ENCODE results near the gene ZBTB39. TPM values are rescaled to one million over a fixed set of nuclear protein-coding genes. Genes with fewer than 3 reads are reported as not detected.
A peak's percentile ranks its signal among the peaks of the same experiment; 100 is the strongest.
"Not testable (repeated sequence)": the region's sequence is repeated elsewhere in the genome, so short reads cannot be mapped to it uniquely, and the experiment has no call there.

ZBTB39 gene
- total RNA-seq, 2 donors from 2014 or later, result 5.1 to 6.1 TPM

GRCh38 chr12:56995201-56995929 is 11.0 kb downstream of the ZBTB39 start:
- DNase-seq (ENCODE audit: low spot score in 2 of 2) (no peak), ATAC-seq (no peak)
- H3K27ac Mint-ChIP-seq, result peak overlapping the region in 1 of 2 donors; percentile 8
- H3K9me3 Mint-ChIP-seq, result no peaks in the 10 kb centered on the region
- H3K36me3 Mint-ChIP-seq, result peaks cover 5 to 18% of the 10 kb centered on the region in 2 donors

- no peak for ATAC-seq
- H3K36me3 Mint-ChIP-seq, result peaks cover 5 to 18% of the 10 kb centered on the region in 2 donors
- peak overlapping the region in 1 of 2 donors; percentile 26 for H3K27ac Mint-ChIP-seq
- no peaks in the 10 kb centered on the region for H3K9me3 Mint-ChIP-seq
- DNase-seq (ENCODE audit: low spot score in 2 of 2), result no peak
Observed at GRCh38 chr12:56994231-56994746, 12.1 kb downstream of the ZBTB39 start.

GRCh38 chr12:56993346-56993745 is 13.0 kb downstream of the ZBTB39 start:
- DNase-seq (ENCODE audit: low spot score in 2 of 2) (no peak), ATAC-seq (no peak)
- H3K27ac Mint-ChIP-seq, result peak overlapping the region in 1 of 2 donors; percentile 53
- H3K36me3 Mint-ChIP-seq, result peaks cover 5 to 10% of the 10 kb centered on the region in 2 donors
- H3K9me3 Mint-ChIP-seq, result no peaks in the 10 kb centered on the region

GRCh38 chr12:56991319-56992246 is 14.8 kb downstream of the ZBTB39 start:
- Mint-ChIP-seq H3K27ac (peak overlapping the region; percentile 18 to 75), H3K36me3 (no peaks in the 10 kb centered on the region), H3K9me3 (no peaks in the 10 kb centered on the region)
- ATAC-seq, result no peak
- DNase-seq (ENCODE audit: low spot score in 2 of 2), result no peak

- Mint-ChIP-seq H3K27ac (peak overlapping the region in 1 of 2 donors; percentile 18), H3K9me3 (no peaks in the 10 kb centered on the region), H3K36me3 (no peaks in the 10 kb centered on the region)
- ATAC-seq (peak in 1 of 2 donors; percentile 64), DNase-seq (ENCODE audit: low spot score in 2 of 2) (no peak)
Observed at GRCh38 chr12:56990648-56991318, 15.6 kb downstream of the ZBTB39 start.

GRCh38 chr12:56989861-56990610 is 16.3 kb downstream of the ZBTB39 start:
- no peaks in the 10 kb centered on the region for H3K9me3 Mint-ChIP-seq

GRCh38 chr12:56988207-56988739 is 18.1 kb downstream of the ZBTB39 start:
- ATAC-seq (no peak), DNase-seq (ENCODE audit: low spot score in 2 of 2) (no peak)
- peak overlapping the region in 1 of 2 donors; percentile 8 for H3K27ac Mint-ChIP-seq
- H3K9me3 Mint-ChIP-seq, result no peaks in the 10 kb centered on the region
- H3K36me3 Mint-ChIP-seq, result no peaks in the 10 kb centered on the region

More at GRCh38 chr12:56989861-56990610, 16.3 kb downstream of the ZBTB39 start:
- ATAC-seq (no peak), DNase-seq (ENCODE audit: low spot score in 2 of 2) (no peak)
- no peaks in the 10 kb centered on the region for H3K36me3 Mint-ChIP-seq
- no peak overlapping the region for H3K27ac Mint-ChIP-seq

- Mint-ChIP-seq H3K27ac (no peak overlapping the region), H3K9me3 (no peaks in the 10 kb centered on the region), H3K36me3 (no peaks in the 10 kb centered on the region)
- DNase-seq (ENCODE audit: low spot score in 2 of 2) (peak in 1 of 2 donors; percentile 79), ATAC-seq (peak; percentile 75 to 77)
Observed at GRCh38 chr12:56987551-56988053, 18.7 kb downstream of the ZBTB39 start.

GRCh38 chr12:56987011-56987410 is 19.3 kb downstream of the ZBTB39 start:
- DNase-seq (ENCODE audit: low spot score in 2 of 2) (no peak), ATAC-seq (no peak)
- no peaks in the 10 kb centered on the region for H3K9me3 Mint-ChIP-seq
- H3K27ac Mint-ChIP-seq, result no peak overlapping the region
- H3K36me3 Mint-ChIP-seq, result no peaks in the 10 kb centered on the region

GRCh38 chr12:56985714-56986113 is 20.6 kb downstream of the ZBTB39 start:
- not testable (repeated sequence) for DNase-seq (ENCODE audit: low spot score in 2 of 2); H3K36me3 Mint-ChIP-seq; H3K27ac Mint-ChIP-seq; H3K9me3 Mint-ChIP-seq
- peak; percentile 76 to 91 for ATAC-seq

- DNase-seq (ENCODE audit: low spot score in 2 of 2) (no peak), ATAC-seq (no peak)
- Mint-ChIP-seq H3K9me3 (no peaks in the 10 kb centered on the region), H3K27ac (peak overlapping the region in 1 of 2 donors; percentile 4), H3K36me3 (no peaks in the 10 kb centered on the region)
Observed at GRCh38 chr12:56983386-56983785, 23.0 kb downstream of the ZBTB39 start.

- ATAC-seq; DNase-seq (ENCODE audit: low spot score in 2 of 2); H3K36me3 Mint-ChIP-seq; H3K9me3 Mint-ChIP-seq: not testable (repeated sequence)
- peak overlapping the region in 1 of 2 donors; percentile 4 for H3K27ac Mint-ChIP-seq
Observed at GRCh38 chr12:56982578-56983236, 23.6 kb downstream of the ZBTB39 start.

GRCh38 chr12:56980941-56981530 is 25.3 kb downstream of the ZBTB39 start:
- DNase-seq (ENCODE audit: low spot score in 2 of 2) (no peak), ATAC-seq (no peak)
- Mint-ChIP-seq H3K27ac (peak overlapping the region in 1 of 2 donors; percentile 59), H3K36me3 (no peaks in the 10 kb centered on the region), H3K9me3 (no peaks in the 10 kb centered on the region)

GRCh38 chr12:56980268-56980667 is 26.1 kb downstream of the ZBTB39 start:
- peak overlapping the region; percentile 26 to 59 for H3K27ac Mint-ChIP-seq
- no peaks in the 10 kb centered on the region for H3K36me3 Mint-ChIP-seq
- ATAC-seq, result no peak
- no peak for DNase-seq (ENCODE audit: low spot score in 2 of 2)
- H3K9me3 Mint-ChIP-seq, result no peaks in the 10 kb centered on the region

GRCh38 chr12:56979628-56980027 is 26.7 kb downstream of the ZBTB39 start:
- H3K36me3 Mint-ChIP-seq, result no peaks in the 10 kb centered on the region
- no peak for ATAC-seq
- H3K9me3 Mint-ChIP-seq, result no peaks in the 10 kb centered on the region
- DNase-seq (ENCODE audit: low spot score in 2 of 2), result no peak
- H3K27ac Mint-ChIP-seq, result peak overlapping the region in 1 of 2 donors; percentile 59
